Stimulated activated naive CD8-positive, alpha-beta T cell treated with anti-CD3 and anti-CD28 coated beads, Interleukin-15, amount 100 ng/mL, for 72 hours (primary cell): Measurements from ENCODE around the gene MRGPRX4.
"Not testable (repeated sequence)": the region's sequence is repeated elsewhere in the genome, so short reads cannot be mapped to it uniquely, and the experiment has no call there.

Source experiments
- ATAC-seq: fragments of 150-1000 bp; cut with Tn5 transposase; 2 replicates; pipeline ENCODE4 v1.10.0; 2021; ENCODE audit warnings: mild to moderate bottlenecking, moderate library complexity
- DNase-seq, 2 donors: peaks; one replicate each; pipeline ENCODE4 v3.0.0; 2021 to 2022
- H3K27ac Mint-ChIP-seq, 2 donors: one replicate each; pipeline ENCODE4 v1.8.0; 2022; ENCODE audit warnings: mild to moderate bottlenecking in 2 of 2, mixed read lengths in 2 of 2, moderate library complexity in 2 of 2
- H3K27me3 Mint-ChIP-seq: one replicate; pipeline ENCODE4 v1.8.0; 2022; ENCODE audit warnings: mixed read lengths
- H3K4me1 Mint-ChIP-seq: one replicate; pipeline ENCODE4 v1.8.0; 2022; ENCODE audit warnings: mild to moderate bottlenecking, mixed read lengths
- H3K4me3 Mint-ChIP-seq, 2 donors: one replicate each; pipeline ENCODE4 v1.8.0; 2022; ENCODE audit warnings: mild to moderate bottlenecking in 2 of 2, mixed read lengths in 2 of 2, moderate library complexity in 1 of 2
- H3K9me3 Mint-ChIP-seq, 2 donors: one replicate each; pipeline ENCODE4 v1.8.0; 2022; ENCODE audit warnings: mixed read lengths in 2 of 2

Gene MRGPRX4

DNA sequence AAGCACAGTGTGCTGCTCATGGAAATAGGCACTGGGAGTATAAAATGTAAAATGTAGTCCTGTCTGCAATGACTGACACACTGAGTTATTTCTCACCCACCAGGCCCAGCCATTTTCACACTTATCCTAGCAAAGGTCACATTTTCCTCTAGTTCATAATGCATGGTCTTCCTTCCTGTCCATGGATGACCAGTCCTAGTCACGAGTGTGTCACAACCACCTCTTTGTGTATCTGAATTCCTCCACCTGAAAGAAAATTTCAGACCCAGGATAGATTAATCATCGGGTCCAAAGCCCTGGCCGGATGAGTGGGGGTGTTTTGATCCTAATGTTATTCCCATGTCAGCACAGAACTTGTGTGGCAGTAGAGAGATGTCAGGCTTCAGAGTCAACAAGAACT, at the start of gene MRGPRX4:
MRGPRX4 (plus strand) TSS at position 172 of the 400 bp plus-strand sequence. CDS start 420 bp downstream, outside the sequence.
- ATAC-seq (no peak), DNase-seq (no peak)
- Mint-ChIP-seq H3K4me1 (no peaks in the 10 kb centered on the region), H3K9me3 (no peaks in the 10 kb centered on the region), H3K27ac (no peak within 1 kb of the TSS), H3K27me3 (peaks cover 31% of the 10 kb centered on the region), H3K4me3 (no peak within 1 kb of the TSS)

GRCh38 chr11:18131115-18131514, 41.5 kb upstream of the MRGPRX4 start:
- ATAC-seq, H3K9me3 Mint-ChIP-seq, DNase-seq, H3K4me1 Mint-ChIP-seq, H3K4me3 Mint-ChIP-seq, H3K27ac Mint-ChIP-seq: not testable (repeated sequence)
- peaks cover 71% of the 10 kb centered on the region for H3K27me3 Mint-ChIP-seq

DNA sequence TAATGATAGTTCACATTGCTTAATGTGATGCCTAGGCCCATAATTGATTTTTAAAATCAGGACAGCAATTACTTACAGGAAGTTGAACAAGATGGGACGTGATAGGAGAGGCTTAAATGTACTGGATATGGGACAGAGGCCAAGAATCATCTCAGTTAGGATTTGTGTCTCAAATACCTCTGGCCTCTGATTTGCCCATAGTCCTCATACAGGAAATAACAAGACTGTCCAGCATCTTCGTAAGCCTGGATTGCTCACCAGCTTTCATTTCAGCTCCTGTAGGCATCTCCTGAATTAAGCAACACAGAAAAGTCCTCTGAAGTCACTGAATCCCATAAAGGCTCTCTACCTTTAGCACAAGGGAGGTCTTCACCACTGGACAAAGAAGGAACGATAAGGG, 40.3 kb upstream of the MRGPRX4 start, which contains the start of gene MRGPRX3:
MRGPRX3 (plus strand) TSS at position 231 of the 400 bp plus-strand sequence. CDS start 4,632 bp downstream, outside the sequence.
- no peak within 1 kb of the TSS for H3K4me3 Mint-ChIP-seq

GRCh38 chr11:18135308-18135707, 37.3 kb upstream of the MRGPRX4 start:
- no peak overlapping the region for H3K27ac Mint-ChIP-seq
- no peak for ATAC-seq
- no peaks in the 10 kb centered on the region for H3K9me3 Mint-ChIP-seq
- peaks cover 53% of the 10 kb centered on the region for H3K27me3 Mint-ChIP-seq
- DNase-seq: no peak
- no peak overlapping the region for H3K4me3 Mint-ChIP-seq
- no peaks in the 10 kb centered on the region for H3K4me1 Mint-ChIP-seq

More for the DNA sequence above, 40.3 kb upstream of the MRGPRX4 start, which contains the start of gene MRGPRX3:
- ATAC-seq (no peak), DNase-seq (no peak)
- no peaks in the 10 kb centered on the region for H3K9me3 Mint-ChIP-seq
- H3K27me3 Mint-ChIP-seq: peaks cover 74% of the 10 kb centered on the region
- no peak within 1 kb of the TSS for H3K27ac Mint-ChIP-seq
- H3K4me1 Mint-ChIP-seq: no peaks in the 10 kb centered on the region

- peaks cover 45% of the 10 kb centered on the region for H3K27me3 Mint-ChIP-seq
Observed at GRCh38 chr11:18137186-18137800, 35.3 kb upstream of the MRGPRX4 start.

DNA sequence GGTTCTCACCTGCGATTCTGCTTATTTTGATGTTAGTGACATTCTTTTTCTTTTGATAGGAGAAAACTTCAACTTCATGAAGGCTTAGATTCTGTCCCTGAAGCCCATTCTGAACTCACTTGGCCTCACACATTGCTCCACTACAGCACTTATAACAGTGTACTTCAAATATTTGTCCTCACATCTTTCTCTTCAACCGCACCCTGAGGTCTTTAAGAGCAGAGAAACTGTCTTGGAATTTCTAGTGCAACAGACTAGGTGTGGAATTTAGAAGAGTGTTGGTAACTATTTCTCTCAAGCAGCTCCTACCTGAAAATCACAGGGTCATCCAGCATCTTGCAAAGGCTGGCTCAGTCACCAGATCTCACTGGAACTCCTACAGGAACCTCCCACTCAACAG, 32.5 kb upstream of the MRGPRX4 start:
- Mint-ChIP-seq H3K27me3 (peaks cover 36% of the 10 kb centered on the region), H3K9me3 (no peaks in the 10 kb centered on the region), H3K4me3 (no peak overlapping the region), H3K27ac (no peak overlapping the region), H3K4me1 (no peaks in the 10 kb centered on the region)
- DNase-seq: no peak
- ATAC-seq: no peak

More at GRCh38 chr11:18137186-18137800, 35.3 kb upstream of the MRGPRX4 start:
- Mint-ChIP-seq H3K27ac (no peak overlapping the region), H3K9me3 (no peaks in the 10 kb centered on the region), H3K4me3 (peak overlapping the region in 1 of 2 donors; percentile 7), H3K4me1 (no peaks in the 10 kb centered on the region)
- ATAC-seq: no peak
- DNase-seq: no peak

- no peak overlapping the region for H3K27ac Mint-ChIP-seq
- DNase-seq (no peak), ATAC-seq (no peak)
- peaks cover 8% of the 10 kb centered on the region for H3K4me1 Mint-ChIP-seq
- no peak overlapping the region for H3K4me3 Mint-ChIP-seq
- H3K27me3 Mint-ChIP-seq: peaks cover 24% of the 10 kb centered on the region
- no peaks in the 10 kb centered on the region for H3K9me3 Mint-ChIP-seq
Observed at GRCh38 chr11:18144243-18144642, 28.4 kb upstream of the MRGPRX4 start.

DNA sequence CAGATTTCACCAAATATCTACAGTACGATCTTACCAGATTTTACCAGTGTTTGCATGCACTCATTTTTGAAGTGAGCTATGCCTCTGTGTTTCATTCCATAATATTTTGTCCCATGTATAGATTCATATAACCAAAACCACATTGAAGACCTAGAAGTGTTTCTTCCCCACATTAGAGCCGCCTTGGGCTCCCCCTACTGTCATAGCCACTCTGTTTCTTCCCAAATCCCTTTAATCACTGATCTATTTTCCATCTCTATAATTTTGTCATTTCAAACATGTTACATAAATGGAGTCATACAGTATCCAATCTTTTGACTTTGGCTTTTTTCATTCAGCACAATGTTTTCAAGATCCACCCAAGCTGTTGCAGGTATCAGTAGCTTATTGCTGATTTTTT, 27.6 kb upstream of the MRGPRX4 start:
- H3K27me3 Mint-ChIP-seq: peaks cover 24% of the 10 kb centered on the region
- no peak overlapping the region for H3K4me3 Mint-ChIP-seq
- H3K27ac Mint-ChIP-seq: no peak overlapping the region
- H3K9me3 Mint-ChIP-seq: no peaks in the 10 kb centered on the region
- no peak for DNase-seq
- ATAC-seq: no peak
- H3K4me1 Mint-ChIP-seq: peaks cover 8% of the 10 kb centered on the region

- H3K4me3 Mint-ChIP-seq: no peak overlapping the region
- H3K4me1 Mint-ChIP-seq: peaks cover 8% of the 10 kb centered on the region
- no peaks in the 10 kb centered on the region for H3K9me3 Mint-ChIP-seq
- no peak for ATAC-seq
- H3K27me3 Mint-ChIP-seq: peaks cover 24% of the 10 kb centered on the region
- no peak for DNase-seq
- H3K27ac Mint-ChIP-seq: no peak overlapping the region
Observed at GRCh38 chr11:18145837-18146236, 26.8 kb upstream of the MRGPRX4 start.

DNA sequence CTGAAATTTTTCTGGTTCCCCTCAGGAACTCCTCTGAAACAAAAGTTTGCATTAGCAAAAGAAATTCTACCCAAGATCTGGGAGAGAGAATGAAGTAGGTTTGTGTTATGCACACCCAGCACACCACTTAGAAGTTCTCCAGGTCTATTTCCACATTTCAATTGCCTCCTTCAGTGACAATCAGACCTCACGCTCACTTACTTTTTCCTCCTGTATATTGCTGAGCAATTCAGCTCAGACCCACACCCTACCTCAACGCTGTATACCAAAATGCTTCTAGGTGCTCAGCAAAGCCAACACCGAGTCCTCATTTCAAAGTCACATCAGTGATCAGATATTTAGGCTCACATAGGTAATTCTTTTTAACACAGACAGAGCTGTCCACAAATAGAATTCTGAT, 21.1 kb upstream of the MRGPRX4 start:
- DNase-seq (no peak), ATAC-seq (no peak)
- H3K27ac Mint-ChIP-seq: no peak overlapping the region
- H3K4me3 Mint-ChIP-seq: no peak overlapping the region
- peaks cover 27% of the 10 kb centered on the region for H3K27me3 Mint-ChIP-seq
- peaks cover 0 to 3% of the 10 kb centered on the region in 2 donors for H3K9me3 Mint-ChIP-seq
- H3K4me1 Mint-ChIP-seq: no peaks in the 10 kb centered on the region

DNA sequence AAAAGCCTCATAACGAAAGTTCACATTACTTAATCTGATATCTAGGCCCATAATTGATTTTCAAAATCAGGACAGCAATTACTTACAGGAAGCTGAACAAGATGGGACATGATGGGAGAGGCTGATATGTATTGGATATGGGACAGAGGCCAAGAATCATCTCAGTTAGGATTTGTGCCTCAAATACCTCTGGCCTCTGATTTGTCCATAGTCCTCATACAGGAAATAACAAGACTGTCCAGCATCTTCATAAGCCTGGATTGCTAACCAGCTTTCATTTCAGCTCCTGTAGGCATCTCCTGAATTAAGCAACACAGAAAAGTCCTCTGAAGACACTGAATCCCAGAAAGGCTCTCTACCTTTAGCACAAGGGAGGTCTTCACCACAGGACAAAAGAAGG, 4.3 kb upstream of the MRGPRX4 start:
- no peak overlapping the region for H3K4me3 Mint-ChIP-seq
- no peak for ATAC-seq

GRCh38 chr11:18171377-18172000, 1.1 kb upstream of the MRGPRX4 start:
- no peak overlapping the region for H3K4me3 Mint-ChIP-seq
- no peak for ATAC-seq
- no peak for DNase-seq
- no peak overlapping the region for H3K27ac Mint-ChIP-seq
- no peaks in the 10 kb centered on the region for H3K4me1 Mint-ChIP-seq
- no peaks in the 10 kb centered on the region for H3K9me3 Mint-ChIP-seq
- H3K27me3 Mint-ChIP-seq: peaks cover 39% of the 10 kb centered on the region

More for the DNA sequence above, 4.3 kb upstream of the MRGPRX4 start:
- H3K27me3 Mint-ChIP-seq: peaks cover 50% of the 10 kb centered on the region
- no peak overlapping the region for H3K27ac Mint-ChIP-seq
- no peak for DNase-seq
- no peaks in the 10 kb centered on the region for H3K9me3 Mint-ChIP-seq
- no peaks in the 10 kb centered on the region for H3K4me1 Mint-ChIP-seq

- H3K9me3 Mint-ChIP-seq: no peaks in the 10 kb centered on the region
- H3K4me1 Mint-ChIP-seq: no peaks in the 10 kb centered on the region
- H3K4me3 Mint-ChIP-seq: no peak overlapping the region
- no peak overlapping the region for H3K27ac Mint-ChIP-seq
- DNase-seq: no peak
- peaks cover 38% of the 10 kb centered on the region for H3K27me3 Mint-ChIP-seq
- no peak for ATAC-seq
Observed at GRCh38 chr11:18173225-18173866, 709 bp downstream of the MRGPRX4 start.

GRCh38 chr11:18188796-18189195, 16.2 kb downstream of the MRGPRX4 start:
- no peak overlapping the region for H3K27ac Mint-ChIP-seq

GRCh38 chr11:18189476-18190245, 17.0 kb downstream of the MRGPRX4 start:
- H3K27me3 Mint-ChIP-seq: peaks cover 32% of the 10 kb centered on the region
- not testable (repeated sequence) for DNase-seq, ATAC-seq, H3K4me3 Mint-ChIP-seq, H3K4me1 Mint-ChIP-seq, H3K27ac Mint-ChIP-seq, H3K9me3 Mint-ChIP-seq

More at GRCh38 chr11:18188796-18189195, 16.2 kb downstream of the MRGPRX4 start:
- no peak for DNase-seq
- ATAC-seq: no peak
- H3K4me1 Mint-ChIP-seq: no peaks in the 10 kb centered on the region
- no peaks in the 10 kb centered on the region for H3K9me3 Mint-ChIP-seq
- H3K27me3 Mint-ChIP-seq: peaks cover 32% of the 10 kb centered on the region
- H3K4me3 Mint-ChIP-seq: no peak overlapping the region
